ENCODE results near the gene NBPF1.
"Not testable (repeated sequence)": the region's sequence is repeated elsewhere in the genome, so short reads cannot be mapped to it uniquely, and the experiment has no call there.

The NBPF1 gene

GRCh38 chr1:16613185-16614147, at the start of gene NBPF1:
TSS of gene NBPF1 (minus strand) at chr1:16613564.
- DNase-seq (ENCODE audit: low read depth in 2 of 2, low spot score in 1 of 2) = peak; percentile 84 to 90

- not testable (repeated sequence) for DNase-seq (ENCODE audit: low read depth in 2 of 2, low spot score in 1 of 2)
Observed at GRCh38 chr1:16658234-16658633, 44.9 kb upstream of the NBPF1 start.

GRCh38 chr1:16656981-16657683, 43.8 kb upstream of the NBPF1 start:
- DNase-seq (ENCODE audit: low read depth in 2 of 2, low spot score in 1 of 2) = not testable (repeated sequence)

- not testable (repeated sequence) for DNase-seq (ENCODE audit: low read depth in 2 of 2, low spot score in 1 of 2)
Observed at GRCh38 chr1:16656574-16656973, 43.2 kb upstream of the NBPF1 start.

- not testable (repeated sequence) for DNase-seq (ENCODE audit: low read depth in 2 of 2, low spot score in 1 of 2)
Observed at GRCh38 chr1:16651560-16651959, 38.2 kb upstream of the NBPF1 start.

GRCh38 chr1:16649960-16650359, 36.6 kb upstream of the NBPF1 start:
- not testable (repeated sequence) for DNase-seq (ENCODE audit: low read depth in 2 of 2, low spot score in 1 of 2)

DNA sequence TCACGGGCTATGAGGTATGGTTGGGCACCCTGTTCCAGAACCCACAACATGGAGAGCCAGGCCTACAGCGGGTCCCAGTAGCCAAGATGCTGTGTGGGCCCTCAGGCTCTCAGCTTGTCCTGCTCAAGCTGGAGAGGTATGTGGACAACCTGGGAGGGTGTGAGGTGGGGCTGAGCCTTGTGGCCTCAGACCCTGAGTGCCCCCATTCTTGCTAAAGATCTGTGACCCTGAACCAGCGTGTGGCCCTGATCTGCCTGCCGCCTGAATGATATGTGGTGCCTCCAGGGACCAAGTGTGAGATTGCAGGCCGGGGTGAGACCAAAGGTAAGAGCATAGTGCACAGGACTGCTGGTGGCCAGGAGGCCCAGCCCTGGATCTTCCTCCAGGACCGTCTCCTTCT, 36.0 kb upstream of the NBPF1 start:
- DNase-seq (ENCODE audit: low read depth in 2 of 2, low spot score in 1 of 2) = not testable (repeated sequence)

DNA sequence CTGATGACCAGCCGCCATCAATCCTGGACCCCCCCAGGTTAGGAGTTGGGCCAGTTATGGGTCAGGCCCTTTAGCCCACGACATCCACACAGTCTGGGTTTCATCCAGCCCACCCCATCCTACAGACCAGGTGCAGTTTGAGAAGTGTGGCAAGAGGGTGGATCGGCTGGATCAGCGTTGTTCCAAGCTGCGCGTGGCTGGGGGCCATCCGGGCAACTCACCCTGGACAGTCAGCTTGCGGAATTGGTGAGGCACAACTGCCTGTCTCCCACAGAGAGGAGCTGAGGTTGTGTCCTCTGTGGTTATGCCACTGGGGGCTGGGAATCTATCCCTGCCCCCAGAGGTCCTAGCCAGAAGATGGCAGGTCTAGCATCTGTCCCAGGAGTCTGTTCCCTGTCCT, 35.4 kb upstream of the NBPF1 start:
- not testable (repeated sequence) for DNase-seq (ENCODE audit: low read depth in 2 of 2, low spot score in 1 of 2)

DNA sequence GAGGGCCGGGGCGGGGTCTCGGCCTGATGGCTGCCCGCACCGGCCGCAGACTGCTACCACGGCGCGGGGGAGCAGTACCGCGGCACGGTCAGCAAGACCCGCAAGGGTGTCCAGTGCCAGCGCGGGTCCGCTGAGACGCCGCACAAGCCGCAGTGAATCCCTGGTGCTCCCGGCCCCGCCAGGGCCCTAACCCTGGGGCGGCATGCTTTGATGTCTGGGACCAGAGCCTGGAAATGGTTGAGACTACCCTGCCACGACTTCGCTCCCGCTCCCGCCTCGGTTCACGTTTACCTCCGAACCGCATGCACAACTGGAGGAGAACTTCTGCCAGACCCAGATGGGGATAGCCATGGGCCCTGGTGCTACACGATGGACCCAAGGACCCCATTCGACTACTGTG, 34.9 kb upstream of the NBPF1 start:
- DNase-seq (ENCODE audit: low read depth in 2 of 2, low spot score in 1 of 2) = not testable (repeated sequence)

DNA sequence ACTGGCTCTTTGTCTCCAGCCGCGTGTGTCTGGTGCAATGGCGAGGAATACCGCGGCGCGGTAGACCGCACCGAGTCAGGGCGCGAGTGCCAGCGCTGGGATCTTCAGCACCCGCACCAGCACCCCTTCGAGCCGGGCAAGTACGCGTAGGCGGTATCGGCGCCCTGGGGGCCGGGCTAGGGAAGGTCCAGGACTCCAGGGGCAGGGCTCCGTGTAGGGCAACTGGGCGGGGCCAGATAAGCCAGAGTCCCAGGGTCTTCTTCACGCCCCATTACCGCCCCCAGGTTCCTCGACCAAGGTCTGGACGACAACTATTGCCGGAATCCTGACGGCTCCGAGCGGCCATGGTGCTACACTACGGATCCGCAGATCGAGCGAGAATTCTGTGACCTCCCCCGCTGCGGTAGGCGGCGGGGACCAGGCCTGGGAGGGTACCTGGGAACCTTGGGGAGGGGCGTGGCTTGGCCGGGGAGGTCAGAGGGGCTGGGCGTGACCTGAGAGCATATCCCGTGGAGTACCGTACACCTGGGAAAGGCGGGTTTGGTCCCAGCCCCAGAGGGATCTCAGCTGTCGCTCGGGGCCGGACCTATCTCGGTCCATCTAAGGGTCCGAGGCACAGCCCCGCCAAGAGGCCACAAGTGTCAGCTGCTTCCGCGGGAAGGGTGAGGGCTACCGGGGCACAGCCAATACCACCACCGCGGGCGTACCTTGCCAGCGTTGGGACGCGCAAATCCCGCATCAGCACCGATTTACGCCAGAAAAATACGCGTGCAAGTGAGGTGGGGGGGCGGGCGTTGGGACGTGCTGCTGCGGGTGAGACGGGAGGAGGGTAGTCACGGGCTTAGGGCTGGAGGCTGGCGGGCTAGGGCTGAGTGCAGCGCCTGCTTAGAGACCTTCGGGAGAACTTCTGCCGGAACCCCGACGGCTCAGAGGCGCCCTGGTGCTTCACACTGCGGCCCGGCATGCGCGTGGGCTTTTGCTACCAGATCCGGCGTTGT, 34.1 kb upstream of the NBPF1 start:
- not testable (repeated sequence) for DNase-seq (ENCODE audit: low read depth in 2 of 2, low spot score in 1 of 2)

GRCh38 chr1:16646716-16647115, 33.4 kb upstream of the NBPF1 start:
- not testable (repeated sequence) for DNase-seq (ENCODE audit: low read depth in 2 of 2, low spot score in 1 of 2)

DNA sequence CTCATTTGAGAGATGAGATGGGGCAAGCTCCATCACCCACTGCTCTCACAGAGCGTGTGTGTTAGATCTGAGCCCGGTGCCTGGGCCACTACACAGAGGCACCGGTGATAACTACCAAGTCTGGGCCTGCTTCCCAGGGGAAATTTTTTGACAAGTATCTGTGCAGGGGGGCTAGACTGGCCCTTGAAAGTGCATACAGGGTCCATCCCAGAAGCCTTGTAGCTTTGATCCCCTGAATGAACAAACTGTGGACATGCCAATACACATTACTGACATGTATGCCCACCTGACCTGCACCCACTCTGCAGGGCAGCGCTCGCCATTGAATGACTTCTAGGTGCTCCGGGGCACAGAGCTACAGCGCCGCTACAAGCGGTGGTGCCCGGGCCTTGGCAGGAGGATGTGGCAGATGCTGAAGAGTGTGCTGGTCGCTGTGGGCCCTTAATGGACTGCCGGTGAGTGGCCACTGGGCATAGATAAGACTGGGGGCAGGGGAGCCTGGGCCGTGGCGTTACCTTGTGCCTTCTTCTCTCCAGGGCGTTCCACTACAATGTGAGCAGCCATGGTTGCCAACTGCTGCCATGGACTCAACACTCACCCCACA, 32.8 kb upstream of the NBPF1 start:
- DNase-seq (ENCODE audit: low read depth in 2 of 2, low spot score in 1 of 2) = not testable (repeated sequence)

DNA sequence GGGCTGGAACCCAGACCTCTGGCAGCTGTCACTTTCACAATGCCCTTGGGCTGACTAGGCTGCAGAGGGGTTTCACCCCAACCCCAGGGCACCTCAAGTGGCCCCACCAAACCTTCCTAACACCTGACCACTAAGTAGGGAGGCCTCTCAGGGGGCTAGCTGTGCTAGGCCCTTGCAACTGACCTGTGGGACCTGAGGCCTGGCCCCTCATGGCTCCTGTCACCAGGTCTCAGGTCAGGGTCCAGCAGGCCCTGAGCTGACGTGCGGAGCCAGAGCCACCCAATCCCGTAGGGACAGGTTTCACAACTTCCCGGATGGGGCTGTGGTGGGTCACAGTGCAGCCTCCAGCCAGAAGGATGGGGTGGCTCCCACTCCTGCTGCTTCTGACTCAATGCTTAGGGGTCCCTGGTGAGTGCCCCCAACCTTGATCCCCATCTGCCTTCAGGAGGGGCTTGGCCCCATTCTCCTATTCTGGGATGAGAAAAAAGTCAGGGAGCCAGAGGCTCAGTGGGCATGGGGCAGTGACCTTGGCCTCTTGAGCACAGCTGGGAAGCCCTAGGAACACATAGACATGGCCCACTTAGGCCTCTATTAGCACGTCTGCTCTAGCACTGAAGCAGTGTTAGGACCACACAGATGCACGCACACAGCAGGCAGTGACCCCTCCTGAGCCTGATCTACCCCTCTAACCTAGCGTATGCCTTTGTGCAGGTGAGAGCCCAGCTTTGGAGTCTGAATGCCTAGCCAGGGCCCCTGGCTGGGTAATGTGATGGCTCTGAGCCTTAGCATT, 32.1 kb upstream of the NBPF1 start:
- not testable (repeated sequence) for DNase-seq (ENCODE audit: low read depth in 2 of 2, low spot score in 1 of 2)

DNA sequence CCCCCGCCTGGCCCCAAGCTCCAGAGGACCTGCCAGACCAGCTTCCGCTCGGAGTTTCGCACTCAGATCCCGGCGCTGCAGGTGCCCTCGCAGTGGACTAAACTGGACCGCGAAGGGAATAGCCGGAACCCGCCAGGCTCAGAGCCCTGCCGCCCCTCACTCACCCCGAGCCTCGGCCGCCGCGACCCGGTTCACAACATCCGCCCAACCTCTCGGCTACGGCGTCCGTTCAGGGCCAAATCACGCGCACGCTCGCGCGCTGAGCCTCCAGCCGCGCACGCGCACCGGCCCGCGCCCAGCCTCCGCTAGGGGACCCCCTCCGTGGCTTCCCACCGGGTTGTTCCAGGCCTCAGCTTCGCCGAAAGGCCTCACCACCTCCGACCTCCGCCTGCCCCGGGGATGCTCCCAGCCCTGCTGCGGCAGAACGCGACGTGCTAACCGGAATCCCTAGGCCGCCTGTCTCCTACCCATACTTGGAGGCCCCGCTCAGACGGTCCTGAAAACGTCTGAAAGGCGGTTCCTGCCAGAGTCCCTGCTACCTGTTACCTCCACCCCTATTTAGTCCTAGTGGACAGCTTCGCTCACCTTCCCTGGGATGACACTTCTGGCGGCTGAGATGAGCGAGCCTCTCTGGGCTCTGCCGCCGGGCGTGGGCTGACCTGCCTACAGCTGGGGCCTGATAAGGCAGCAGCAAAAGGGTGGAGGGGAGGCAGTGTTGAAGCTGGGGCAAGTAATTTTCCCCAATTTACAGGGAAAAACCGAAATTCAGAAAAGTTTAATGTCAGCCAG, 31.3 kb upstream of the NBPF1 start:
- peak; percentile 99 to 100 for DNase-seq (ENCODE audit: low read depth in 2 of 2, low spot score in 1 of 2)

DNA sequence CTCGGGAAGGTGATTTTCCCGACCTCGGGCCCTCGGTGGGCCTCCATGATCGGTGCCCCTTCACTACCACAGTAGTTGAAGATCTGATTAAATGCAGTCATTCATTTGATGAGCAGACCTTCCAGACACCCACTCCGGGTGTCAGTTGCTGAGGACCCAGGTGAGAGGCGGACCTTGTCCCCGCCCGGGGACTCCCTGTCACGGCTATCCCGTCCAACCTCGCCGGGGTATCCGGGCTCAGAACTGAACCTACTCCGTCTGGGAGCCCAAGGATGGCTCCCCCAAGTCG, 30.8 kb upstream of the NBPF1 start:
- no peak for DNase-seq (ENCODE audit: low read depth in 2 of 2, low spot score in 1 of 2)

DNA sequence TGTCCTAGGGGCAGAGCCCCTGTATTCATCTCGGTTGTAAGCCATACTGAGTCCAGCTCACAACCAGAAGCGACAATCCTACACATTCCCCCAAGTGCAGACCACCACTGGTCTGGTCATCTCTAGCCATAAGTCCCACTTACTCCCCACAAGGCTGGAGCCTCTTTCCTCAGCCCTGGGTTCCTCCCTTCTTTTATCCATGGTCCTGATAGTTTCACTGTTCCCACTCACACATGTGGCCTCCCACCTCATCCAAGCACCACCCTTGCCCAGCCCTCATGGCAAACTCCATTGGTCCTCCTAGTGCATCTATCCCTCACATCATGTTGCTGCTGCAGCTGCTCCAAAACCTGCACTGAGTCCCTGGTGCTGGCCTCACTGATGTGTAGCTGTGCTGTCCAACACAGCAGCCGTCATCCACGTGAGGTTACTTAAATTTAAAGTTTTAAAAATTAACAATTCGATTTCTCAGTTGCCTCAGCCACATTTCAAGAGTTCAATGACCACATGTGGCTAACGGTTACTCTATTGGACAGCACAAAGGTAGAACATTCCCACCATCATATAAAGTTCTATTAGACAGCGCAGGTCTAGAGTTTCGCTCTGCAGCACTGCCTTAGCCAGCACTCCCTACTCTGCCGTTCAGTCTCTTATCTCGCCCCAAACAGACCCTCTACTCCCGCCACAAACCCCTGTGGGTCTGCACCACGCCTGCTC, 30.3 kb upstream of the NBPF1 start:
- not testable (repeated sequence) for DNase-seq (ENCODE audit: low read depth in 2 of 2, low spot score in 1 of 2)

DNA sequence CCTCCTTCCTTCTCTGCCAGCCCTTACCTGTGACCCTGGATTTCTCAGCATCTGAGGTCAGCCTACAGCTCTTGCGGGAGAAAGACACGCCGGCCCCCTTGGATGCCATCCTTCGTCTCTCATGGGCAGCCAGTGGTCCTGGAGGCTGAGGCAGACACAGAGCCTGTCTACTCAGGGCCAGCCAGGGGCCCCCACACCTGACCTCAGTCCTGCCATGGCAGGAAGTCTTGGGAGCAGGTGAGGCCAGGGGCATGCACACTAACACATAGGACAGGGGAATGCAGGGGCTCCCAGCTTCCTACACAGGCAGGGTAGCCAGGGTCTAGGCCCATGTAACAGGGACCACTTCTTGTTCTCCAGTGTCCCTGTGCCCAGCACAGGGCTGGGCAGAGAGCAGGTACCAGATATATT, 29.6 kb upstream of the NBPF1 start:
- not testable (repeated sequence) for DNase-seq (ENCODE audit: low read depth in 2 of 2, low spot score in 1 of 2)
